NCI-H774 (cell line): Measurements from ENCODE around the gene CENPF.
"Not testable (repeated sequence)": the region's sequence is repeated elsewhere in the genome, so short reads cannot be mapped to it uniquely, and the experiment has no call there.

ENCODE experiments used
- DNase-seq: peaks from one replicate; lab custom pipeline; 2025; lab: John Stamatoyannopoulos, UW

The CENPF gene

DNA sequence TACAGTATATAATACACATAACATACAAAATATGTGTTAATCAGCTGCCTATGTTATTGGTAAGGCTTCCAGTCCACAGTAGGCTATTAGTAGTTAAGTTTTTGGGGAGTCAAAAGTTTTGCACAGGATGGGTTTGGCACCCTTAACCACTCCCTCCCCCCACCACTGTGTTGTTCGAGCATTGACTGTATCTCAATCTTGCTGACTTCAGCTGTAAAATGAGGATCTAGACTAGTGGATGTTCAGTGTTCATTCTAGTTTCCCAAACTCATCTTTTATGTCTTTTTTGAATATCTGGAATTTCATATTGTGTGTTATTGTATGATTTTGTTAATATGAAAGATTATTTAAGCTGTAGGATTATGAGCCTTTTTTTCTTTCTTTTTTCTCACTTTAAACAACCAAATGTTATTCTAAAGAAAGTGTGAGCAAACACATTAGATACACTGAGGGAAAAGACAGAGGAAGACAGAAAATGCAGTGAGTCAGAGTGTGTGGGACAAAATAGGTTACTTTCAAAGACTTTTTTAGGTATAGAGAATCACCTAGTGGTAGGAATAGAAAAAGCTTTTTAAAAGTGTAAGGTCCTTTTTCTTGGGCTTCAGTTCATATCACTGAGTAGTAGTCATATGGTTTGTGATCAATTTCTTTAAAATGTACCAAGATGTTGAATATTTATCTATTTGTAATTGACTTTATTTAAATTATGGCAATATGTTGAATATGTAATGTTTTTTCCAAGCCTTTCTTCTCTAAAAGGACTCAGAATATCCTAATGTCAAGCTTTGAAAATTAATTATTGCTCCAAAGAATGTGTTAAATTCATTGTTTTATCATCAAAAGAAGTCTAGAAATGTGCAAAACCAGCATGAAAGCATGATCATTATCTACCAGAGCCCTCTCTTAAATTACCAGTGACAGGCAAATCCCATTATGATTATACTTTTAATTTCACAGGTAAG lies 17.9 kb upstream of the CENPF start:
- no peak for DNase-seq

DNA sequence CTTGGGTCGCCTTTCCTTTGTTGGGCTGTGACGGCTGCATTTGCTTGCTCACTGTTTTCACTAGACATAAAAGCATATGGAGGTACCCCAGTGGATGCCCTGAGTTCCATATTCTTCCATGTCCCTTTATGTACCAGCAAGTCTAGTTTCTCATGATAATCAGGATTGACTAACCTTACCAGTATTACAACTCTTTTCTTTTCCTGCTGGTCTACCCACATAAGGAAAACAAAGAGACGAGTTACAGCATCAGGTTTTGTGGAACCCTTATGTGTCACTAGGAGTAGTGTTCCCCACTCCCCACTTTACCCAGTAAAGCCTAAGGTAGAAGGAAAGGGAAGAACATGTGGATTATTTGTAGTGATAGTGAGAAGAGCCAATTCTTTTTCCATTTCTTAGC lies 16.4 kb upstream of the CENPF start:
- no peak for DNase-seq

DNA sequence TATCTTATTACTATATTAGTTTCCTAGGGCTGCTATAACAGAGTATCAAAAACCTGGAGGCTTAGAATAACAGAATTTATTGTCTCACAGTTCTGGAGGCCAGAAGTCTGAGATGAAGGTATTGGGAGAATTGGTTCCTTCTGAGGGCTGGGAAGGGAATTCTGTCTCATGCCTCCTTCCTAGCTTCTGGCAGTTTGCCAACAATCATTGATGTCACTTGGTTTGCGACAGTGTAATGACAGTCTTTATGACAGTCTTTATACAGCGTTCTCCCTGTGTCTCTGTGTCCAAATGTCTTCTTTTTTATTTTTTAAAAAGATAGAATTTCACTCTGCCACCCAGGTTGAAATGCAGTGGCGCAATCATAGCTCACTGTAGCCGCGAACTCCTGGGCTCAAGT lies 15.8 kb upstream of the CENPF start:
- DNase-seq = no peak

DNA sequence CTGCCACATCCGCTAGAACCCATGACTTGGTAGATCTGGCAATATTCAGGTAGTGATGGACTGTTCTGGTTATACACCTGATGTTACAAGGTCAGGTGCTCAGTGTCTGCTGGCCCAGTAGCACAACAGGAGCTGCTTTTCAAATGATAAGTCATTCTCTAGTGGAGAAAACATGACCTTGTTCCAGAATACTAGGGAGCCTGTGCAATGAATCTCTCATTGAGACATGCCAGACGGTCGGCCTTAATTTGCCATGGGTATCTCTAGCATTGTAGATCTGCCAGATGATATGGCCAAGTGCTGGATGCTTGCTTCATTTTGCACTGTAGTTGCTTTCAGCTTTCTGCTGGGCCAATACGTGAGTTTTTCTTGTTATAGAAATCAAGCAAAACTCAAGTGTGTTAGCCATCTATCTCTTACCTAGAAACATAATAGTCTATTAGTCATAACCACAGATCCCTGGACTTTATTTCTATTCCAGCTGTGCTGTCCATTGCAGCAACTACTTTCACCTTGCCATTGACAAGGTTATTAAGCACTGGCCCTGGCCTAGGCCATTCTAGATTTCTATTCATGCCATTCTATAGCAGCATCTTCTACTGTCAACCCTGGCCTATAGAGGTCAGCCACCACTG lies 13.9 kb upstream of the CENPF start:
- DNase-seq = no peak

DNA sequence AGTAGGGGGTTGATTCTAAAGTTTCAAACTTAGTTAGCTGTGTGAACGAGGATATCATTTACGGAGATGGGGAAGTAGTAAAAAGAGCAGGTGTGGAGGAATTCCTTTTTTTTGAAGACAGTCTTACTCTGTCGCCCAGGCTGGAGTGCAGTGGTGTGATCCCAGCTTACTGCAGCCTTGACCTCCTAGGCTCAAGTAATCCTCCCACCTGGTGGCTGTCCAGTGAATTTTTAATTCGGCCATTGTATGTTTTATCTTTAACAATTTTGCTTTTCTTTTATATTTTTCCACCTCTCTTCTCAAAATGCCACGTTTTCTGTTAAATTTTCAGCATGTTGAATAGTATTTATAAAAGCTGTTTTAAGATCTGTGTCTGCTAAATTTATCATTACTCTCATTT lies 12.3 kb upstream of the CENPF start:
- DNase-seq = no peak

DNA sequence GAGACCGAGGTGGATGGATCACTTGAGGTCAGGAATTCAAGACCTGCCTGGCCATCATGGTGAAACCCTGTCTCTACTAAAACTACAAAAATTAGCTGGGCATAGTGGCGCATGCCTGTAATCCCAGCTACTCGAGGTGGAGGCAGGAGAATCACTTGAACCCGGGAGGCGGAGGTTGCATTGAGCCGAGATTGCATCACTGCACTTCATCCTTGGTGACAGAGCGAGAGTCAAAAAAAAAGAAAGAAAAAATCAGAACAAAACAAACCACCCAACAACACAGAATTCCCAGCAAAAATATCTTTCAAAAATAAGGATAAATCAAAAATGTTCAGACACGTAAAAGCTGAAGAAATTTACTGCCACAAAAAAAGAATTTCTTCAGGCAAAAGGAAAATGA lies 11.1 kb upstream of the CENPF start:
- not testable (repeated sequence) for DNase-seq

DNA sequence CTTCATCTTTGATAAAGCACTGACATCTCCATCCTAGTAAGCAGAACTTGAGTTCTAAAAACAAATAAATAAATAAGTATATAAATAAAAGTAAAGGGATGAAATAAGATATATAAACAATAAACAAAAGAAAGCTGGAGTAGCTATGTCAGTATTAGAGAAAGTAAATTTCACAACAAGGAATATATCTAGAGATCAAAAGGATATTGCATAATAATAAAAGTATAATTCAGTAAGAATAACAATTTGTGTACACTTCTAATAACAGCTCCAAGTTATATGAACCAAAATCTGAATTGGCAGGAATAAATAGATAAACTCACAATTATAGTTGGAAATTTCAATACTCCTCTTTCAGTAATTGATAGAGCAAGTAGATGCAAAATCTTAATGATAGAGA lies 9.8 kb upstream of the CENPF start:
- DNase-seq = no peak

DNA sequence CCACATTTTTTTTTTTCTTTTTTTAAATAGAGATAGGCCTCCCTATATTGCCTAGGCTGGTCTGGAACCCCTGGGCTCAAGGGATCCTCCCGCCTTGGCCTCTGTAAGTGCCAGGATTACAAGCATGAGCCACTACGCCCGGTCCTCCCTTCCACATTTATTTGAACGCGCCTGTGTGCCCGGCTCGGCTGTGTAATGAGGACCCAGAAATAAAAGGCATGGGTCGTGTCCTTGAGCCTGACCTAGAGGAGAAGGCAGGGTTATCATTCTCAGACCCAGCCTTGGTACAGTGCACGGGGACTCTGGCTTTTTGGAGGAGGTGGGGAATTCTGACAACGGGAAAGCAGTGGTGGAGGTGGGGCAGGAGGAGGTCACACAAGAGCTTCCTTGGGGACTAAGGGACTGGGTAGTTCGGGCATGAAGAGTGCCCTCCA lies 841 bp downstream of the CENPF start:
- no peak for DNase-seq

DNA sequence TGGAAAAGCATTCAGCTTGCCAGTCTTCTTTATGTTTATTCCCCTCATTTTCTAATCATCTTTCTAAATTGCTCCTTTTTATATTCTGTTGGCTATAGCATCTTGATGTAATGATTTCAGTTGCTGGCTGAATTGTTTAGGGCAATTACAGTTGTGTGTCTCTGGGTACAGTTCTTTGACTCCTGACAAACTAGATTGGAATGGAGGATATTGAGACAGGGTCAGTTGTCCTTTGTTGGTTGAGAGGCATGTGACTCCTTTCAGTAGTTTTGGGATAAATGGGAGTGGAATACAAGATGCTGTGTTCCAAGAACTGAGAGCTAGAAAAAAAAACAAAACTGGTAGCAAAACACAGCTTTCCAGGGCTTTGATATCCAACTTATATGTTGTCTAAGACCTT lies 1.5 kb downstream of the CENPF start:
- DNase-seq = no peak

DNA sequence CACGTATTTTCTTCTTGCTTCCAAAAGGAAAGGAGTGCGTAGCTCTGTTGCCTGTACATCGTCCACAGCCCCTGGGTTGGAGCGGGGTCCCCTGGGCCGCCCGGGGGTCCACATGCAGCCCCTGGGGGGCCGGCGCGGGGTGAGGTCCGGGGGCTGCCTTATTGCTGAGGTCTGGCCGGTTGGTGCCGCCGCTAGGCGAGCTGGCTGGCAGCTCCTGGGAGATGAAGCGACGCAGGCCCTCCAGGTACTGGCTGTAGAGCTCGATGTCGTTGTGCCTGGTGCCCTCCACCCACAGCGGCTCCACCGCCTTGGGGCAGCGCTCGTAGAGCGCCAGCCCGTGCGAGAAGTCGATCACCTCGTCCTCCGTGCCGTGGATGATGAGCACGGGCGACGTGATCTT lies 2.5 kb downstream of the CENPF start:
- DNase-seq = not testable (repeated sequence)

DNA sequence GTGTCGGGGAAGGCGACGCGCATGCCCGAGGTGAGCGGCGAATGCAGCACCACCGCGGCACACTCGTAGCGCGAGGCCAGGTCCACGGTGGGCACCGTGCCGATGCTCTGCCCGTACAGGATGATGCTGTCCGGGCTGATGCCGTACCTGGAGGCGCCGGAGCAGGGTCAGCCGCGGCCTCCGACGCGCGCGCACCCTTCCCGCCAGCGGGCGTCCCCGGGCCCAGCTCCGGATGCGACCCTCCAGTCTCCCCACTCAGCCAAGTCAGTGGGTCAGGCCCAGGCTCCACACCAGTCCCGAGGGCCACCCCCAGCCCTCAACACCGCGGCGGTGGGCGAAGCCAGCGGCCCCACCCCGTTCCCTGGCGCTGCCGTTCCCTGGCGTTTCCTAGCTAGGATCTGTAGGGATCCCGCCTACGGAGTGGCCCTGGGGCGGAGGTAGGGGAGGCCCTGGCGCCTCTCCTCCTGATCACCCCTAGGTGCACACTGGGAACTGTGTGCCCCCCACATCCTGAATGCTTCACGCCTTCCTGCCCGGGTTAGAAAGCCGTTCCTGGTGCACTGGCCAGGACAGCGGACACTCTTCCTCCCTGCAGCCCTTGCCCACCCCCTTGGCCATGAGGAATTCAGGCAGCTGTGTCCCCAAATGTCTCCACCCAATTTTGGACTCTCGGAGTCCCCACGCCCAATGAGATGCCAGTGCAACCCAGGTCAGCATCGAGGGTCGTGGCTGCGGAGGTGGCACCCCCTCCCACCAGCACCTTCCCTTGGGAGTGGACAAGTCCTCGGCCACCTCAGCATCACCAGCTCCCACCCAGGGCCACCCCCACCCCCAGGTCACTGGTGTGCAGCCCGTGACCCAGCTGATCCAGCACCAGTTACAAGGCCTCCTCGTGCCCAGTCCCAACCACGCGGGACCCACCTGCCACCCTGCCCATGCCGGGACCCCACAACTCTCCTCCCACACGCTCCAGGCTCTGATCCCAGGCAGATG lies 3.2 kb downstream of the CENPF start:
- DNase-seq = not testable (repeated sequence)

DNA sequence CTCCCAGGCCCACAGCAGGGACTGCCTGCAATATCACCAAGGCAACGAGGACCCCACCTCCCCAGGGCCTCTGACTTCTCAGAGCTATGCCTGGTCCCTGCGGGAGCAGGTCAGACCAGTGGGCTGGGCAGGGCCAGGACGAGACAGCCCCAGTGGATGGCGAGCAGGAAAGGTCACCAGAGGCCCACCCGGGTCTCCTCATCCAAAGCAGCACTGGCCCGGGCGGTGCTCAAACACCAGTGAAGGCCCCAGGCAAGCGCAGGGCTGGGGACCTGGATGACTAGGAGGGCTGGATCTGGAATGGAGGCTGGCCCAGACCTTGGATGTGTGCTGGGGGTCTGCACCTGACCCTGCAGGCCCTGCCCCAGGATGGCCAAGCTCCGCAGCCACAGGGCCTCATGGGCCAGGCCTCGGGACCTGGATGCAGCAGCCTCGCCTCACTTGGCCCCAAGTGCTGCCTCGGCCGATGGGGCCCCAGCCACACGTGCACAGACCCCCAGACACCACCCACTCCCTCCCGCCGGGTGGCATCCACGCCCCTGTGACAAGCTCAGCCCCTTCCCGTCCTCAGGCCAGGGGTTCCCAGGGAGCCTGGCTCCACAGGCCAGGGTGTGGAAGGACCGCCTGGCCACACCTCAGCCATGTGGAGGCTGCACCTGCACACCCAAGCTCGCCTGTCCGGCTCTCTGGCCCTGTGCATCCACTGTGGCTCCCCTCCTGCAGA lies 4.7 kb downstream of the CENPF start:
- not testable (repeated sequence) for DNase-seq

DNA sequence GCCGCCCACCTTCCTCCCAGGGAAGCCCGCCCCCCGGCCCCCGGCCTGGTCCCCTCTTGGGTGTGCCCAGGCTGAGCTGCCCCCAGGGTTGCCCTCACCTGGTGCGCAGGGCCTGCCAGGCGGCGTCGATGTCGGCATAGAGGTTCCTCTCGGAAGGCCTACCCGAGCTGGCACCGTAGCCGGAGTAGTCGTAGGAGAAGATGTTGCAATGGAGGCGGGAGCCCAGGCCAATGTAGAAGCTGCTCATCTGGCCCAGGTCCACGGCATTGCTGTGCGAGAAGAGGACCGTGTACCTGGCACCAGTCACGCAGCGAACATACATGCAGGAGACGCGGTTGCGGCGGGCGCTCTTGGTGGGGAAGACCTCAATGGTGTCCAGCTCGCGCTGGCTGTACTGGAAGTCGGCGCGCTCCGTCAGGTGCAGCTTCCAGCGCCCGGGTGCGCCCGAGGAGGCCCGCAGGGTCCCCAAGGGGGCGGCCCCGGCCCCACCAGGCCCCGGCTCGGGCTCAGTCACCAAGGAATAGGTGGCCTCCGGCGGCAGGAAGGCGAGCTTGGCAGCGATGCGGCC lies 5.3 kb downstream of the CENPF start:
- not testable (repeated sequence) for DNase-seq

DNA sequence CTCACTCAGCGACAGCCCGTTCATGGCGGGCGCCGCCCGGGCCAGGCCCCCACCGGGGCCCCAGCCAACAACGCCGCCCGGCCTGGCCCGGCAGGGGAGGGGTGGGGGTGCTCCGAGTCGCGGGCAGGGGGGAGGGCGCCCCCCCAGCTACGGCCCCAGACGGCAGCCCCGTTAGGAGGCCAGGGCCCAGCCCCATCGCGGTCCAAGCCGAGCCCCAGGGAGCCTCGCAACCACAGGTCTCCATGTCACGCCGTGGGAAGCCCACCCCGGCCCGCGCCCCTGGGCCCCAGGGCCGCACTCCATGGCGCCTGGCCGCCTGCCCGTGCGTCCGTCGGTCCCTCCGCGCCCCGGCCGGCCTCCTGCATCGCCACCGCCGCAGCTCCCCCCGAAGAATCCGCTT lies 5.8 kb downstream of the CENPF start:
- DNase-seq = not testable (repeated sequence)

DNA sequence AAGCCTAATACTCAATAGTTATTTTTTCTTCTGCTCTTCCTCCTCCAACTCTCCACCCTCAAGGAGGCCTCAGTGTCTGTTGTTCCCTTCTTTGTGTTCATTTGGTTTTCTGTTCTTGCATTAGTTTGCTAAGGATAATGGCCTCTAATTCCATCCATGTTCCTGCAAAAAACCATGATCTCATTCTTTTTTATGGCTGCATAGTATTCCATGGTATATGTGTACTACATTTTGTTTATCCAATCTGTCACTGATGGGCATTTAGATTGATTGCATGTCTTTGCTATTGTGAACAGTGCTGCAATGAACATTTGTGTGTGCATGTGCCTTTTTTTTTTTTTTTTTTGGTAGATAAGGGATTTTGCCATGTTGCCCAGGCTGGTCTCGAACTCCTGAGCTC lies 6.7 kb downstream of the CENPF start:
- no peak for DNase-seq

DNA sequence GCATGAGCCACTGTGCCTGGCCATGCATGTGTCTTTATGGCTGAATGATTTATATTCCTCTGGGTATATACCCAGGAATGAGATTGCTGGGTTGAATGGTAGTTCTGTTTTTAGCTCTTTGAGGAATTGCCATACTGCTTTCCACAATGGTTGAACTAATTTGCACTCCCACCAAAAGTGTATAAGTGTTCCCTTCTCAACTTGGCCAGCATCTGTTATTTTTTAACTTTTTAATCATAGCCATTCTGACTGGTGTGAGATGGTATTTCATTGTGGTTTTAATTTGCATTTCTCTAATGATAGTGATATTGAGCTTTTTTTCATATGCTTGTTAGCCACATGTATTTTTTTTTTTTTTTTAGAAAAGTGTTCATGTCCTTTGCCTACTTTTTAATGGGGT lies 7.1 kb downstream of the CENPF start:
- not testable (repeated sequence) for DNase-seq

DNA sequence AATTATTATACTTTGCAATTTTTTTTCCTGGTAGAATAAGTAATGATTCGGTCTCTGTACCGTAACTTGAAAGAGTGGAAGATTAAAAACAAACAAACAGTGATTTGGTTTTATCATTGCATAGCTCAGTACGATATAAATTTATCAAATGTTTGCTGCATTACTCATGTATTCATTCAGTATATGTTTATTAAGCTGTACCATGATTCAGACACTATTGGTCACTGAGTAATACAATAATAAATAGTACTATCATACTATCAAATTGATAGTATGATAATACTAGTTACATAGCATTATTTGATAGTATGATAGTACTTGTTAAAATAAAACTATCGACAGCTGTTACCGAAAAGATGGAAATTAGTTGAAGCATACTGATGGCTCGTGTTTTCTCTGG lies 12.1 kb downstream of the CENPF start:
- no peak for DNase-seq

DNA sequence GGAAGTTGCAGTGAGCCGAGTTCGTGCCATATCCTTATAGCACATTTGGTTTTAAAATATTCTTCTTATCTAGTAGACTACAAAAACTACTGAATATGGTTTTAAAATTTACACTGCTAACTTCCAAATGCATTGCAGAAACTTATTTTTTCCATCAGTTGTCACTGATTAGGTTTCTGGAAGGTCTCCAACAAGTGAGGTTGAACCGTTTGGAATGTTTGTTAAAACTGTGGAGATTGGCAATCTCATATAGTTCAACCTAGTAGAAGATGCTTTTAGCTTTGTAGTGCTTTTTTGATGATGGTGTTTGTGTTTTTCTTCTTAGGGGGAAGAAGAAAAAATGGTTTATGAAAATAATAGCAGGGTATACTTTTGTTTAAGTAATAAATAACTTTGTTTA lies 12.9 kb downstream of the CENPF start:
- no peak for DNase-seq

DNA sequence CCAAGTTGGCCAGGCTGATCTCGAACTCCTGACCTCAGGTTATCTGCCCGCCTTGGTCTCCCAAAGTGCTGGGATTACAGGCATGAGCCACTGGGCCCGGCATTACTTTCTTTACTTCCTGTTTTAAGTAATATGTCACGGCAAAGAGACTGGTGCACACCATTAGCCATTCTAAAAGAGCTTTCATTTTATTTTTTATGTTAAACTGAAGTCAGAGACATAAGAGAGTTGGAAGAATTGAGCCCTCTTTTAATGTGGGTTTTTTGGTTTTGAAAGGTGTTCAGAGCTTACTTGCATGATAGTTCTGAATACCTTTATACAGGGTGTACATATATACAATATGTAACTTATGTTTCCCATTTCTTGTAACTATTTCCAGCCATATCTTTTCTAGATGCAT lies 14.3 kb downstream of the CENPF start:
- no peak for DNase-seq

DNA sequence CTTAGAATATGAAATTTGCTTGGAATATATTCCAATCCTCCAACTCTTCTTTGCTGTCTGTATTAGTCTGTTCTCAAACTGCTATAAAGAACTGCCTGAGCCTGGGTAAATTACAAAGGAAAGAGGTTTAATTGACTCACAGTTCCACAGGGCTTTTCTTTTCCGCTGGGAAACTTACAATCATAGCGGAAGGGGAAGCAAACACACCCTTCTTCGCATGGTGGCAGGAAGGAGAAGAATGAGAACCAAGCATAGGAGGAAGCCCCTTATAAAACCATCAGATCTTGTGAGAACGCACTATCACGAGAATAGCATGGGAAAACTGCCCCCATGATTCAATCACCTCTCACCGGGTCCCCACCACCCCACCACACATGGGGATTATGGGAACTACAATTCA lies 14.8 kb downstream of the CENPF start:
- DNase-seq = no peak

DNA sequence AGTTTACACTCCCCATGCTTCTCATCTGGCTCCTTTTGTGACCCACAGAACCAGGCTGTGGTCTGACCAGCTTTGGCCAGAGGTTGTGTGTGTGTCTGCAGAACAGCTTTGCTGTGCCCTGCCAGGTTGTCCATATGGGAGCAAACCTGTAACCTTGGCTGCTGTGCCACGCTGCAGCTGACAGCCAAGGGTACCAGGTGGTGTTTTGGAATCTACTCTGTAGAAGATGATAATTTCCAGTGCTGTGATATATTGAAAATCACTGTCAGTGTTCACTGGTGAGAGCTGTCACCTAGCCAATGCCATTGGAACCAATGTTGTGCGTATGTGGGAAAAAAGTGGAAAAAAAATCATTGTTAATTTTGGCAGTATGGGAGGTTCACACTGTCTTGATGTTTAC lies 18.2 kb downstream of the CENPF start:
- no peak for DNase-seq
